Activated naive CD4-positive, alpha-beta T cell (primary cell): Measurements from ENCODE around the gene PDE9A.
A peak's percentile ranks its signal among the peaks of the same experiment; 100 is the strongest.
"Not testable (repeated sequence)": the region's sequence is repeated elsewhere in the genome, so short reads cannot be mapped to it uniquely, and the experiment has no call there.

ENCODE experiments used
- DNase-seq, 4 experiments: peaks; one replicate each; lab custom pipeline; 2025; lab: John Stamatoyannopoulos, UW

The PDE9A gene

DNA sequence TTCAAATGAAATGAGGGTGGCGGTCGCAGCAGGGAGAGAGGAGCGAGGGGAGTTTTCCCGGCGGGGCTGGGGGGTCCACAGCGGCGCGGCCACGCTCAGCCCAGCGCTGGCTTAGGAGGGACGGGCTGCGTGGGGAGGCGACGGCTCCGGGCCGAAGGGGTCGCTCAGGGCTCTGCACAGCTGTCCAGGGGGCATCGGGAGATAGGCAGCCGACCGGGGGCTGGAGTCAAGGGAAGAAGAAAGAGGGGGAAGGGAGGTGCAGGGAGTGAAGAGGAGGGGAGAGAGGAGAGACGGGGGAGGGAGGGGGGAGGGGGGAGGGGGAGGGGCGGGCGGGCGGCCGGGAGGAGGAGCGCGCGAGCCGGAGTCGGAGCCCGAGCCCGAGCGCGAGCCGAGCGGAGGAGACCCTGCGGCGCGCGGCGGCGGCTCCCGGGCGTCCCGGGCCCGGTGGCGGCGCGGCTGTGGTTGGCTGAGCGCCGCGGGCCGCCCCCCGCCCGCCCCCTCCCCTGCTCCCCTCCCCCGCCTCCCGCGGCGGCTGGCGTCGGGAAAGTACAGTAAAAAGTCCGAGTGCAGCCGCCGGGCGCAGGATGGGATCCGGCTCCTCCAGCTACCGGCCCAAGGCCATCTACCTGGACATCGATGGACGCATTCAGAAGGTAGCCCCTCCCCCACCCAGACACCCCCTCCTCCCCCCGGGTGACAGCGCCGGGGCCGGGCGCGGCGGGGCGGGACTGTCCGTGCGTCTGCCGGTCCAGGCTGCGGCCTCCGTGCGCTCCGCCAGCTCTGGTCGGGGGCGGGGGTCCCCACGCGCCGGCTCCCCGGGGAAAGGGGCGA, at the start of gene PDE9A:
PDE9A (plus strand) TSS at position 391 of the 831 bp plus-strand sequence; CDS start at position 585, 194 bp downstream.
- DNase-seq = peak in 2 of 4 experiments; percentile 13 to 43

DNA sequence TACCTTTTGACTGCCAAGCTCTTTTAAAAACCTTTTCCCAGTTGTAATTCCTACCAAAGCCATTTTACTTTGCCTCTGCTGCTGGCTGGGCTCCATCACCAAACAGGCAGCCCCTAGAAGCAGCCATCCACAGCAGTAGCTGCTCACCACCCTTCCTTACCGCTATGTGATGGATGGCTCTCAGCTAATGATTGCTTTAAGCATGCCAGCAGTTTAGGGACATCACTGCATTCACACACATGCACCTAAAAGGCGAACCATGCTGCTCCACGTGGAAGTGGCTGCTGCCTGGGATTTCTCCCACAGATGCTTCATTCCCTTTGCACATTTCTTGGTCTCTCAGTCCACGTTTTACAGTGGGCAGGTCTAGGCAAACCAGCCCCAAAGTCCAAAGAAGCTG, 46.3 kb upstream of the PDE9A start:
- no peak for DNase-seq

DNA sequence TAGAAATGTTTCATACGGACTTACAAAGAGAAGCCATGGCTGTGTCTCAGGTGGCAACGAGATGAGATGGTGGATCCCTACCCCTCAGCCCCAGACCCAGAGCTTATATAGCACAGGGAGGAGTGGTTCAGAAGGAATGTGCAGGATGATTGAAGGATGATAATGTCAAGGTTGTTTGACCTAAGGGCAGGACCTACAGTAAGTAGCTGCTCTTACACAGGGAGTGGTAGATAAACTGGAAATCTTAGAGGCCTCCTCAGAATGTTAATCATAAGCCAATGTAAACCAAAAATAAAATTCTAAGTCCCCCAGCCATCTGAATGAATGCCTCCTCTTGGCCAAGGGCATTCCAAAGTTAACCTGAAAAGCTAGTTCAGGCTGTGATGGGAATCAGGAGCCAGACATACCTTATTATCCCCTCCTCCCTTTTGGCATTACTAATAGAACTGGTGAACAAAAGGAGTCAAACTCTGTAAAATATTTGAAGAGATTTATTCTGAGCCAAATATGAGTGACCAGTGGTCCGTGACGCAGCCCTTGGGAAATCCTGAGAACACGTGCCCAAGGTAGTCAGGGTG, 45.8 kb upstream of the PDE9A start:
- DNase-seq = no peak

DNA sequence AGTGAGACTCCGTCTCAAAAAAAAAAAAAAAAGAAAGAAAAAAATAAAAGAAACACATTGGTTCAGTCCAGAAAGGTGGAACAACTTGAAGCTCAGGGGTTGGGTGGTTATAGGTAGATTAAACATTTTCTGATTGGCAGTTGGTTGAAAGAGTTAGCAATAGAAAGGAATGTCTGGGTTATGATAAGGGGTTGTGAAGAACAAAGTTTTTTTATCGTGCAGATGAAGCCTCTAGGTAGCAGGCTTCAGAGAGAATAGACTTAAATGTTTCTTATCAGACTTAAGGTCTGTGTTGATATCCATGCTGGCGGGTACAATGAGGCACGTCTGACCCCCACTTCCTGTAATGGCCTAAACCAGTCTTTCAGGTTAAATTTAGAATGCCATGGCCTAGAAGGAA, 45.0 kb upstream of the PDE9A start:
- DNase-seq = no peak

DNA sequence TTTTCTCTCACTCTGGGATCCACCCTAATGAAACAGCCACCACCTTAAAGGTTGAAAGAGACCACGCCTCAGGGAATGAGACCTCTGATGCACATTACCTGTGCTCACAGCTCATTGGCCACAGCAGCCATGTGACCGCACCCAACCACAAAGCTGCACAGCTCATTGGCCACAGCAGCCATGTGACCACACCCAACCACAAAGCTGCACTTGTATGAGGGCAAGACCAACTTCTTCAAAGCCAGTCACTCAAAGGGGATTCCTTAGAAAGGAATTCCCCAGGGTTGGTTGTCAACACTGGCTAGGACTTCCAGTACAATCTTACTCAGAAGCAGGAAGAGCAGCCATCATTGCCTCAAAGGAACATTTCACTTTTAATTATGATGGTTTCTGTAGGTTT, 43.6 kb upstream of the PDE9A start:
- DNase-seq = no peak

DNA sequence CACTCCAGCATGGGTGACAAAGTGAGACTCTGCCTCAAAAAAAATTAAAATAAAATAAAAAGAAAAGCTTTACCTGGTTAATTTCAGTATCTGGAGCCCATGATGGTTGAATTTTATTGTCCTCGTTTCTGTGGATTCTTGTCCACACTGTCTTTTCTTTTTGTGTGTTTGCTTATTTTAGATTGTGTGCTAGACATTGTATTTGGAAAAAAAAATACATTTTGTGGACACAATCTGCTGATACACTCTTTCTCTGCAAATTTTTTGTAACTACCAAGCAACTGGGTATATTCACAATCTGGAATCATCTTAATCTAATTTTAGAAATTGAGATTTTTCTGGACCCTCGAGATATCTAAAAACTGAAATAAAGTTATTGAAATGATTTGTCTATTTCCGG, 41.6 kb upstream of the PDE9A start:
- DNase-seq = no peak

DNA sequence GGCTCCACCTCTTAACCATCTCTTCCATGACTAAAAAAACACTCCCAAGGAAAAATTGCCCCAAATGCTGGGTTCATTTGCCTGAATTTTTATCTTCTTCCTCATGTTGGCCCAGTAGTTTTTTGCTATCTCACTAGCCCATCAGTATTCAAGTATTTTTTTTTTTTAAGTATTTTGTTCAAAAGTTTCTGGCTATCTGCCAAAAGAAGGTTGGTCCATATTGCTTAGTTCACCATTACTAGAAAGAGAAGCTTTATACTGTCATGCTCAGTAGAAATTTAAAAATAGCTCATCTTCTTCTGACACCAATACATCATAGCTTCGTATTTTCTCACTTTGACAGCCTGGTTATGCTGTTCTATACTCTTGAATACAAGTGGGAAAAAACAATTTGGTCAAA, 41.0 kb upstream of the PDE9A start:
- no peak for DNase-seq

DNA sequence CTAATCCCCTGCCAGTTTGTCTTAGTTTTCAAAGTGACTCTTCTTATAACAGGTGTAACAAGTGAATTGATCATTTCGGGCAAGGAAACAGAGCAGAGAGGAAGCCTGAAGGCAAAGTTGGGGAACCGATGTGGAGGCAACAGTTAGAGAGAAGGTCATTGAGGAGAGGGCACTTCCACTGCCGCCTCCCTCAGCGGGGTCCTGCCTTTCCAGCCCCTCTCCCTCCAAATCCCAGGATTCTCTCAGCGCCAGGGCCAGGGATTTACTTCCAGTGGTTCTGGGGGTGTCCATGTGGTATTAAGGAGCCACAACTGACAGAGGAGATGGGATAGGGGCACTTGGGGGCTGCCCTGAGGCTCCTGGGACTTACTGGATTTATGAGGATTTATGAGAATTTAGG, 39.7 kb upstream of the PDE9A start:
- no peak for DNase-seq

DNA sequence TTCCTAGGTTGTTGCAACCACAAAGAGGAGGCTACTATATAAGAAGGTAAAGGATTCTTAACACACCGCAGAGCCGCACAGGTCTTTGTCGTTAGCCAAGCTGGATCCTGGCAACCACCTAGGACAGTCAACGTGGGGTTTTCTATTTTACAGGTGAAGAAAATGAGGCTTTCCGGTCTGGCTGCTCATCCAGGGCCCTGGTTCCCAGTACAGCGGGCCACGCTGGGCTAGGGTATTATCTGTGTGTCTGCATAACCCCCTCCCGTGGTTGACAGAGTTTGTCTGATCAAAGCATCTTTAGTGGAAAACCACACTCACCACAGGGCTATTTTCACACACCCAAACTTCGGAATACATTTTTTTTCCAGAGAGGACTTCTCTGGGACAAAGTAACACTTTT, 39.0 kb upstream of the PDE9A start:
- DNase-seq = no peak

DNA sequence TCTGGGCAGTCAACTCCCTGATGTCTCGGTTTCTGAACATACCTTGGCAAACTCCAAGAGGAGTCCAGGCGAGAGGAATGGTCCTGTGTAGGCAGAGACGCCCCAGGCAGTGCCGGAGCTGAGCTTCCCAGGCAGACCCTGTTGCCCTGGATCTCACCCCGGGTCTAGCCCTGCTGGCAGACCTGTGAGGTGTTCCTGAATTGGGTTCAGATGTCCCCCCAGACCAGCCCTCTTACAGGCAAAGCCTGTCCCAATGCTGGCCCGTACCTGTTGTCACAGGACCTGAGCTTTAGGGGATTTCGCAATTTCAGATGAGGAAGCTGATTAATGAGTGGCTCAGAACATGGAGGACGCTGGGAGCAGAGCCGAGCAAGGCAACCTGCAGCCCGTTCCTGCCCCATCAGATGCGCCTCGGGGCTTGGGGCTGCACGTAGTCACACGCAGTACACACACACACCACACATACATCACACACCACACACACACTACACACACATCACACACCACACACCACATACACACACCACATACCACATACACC, 38.5 kb upstream of the PDE9A start:
- peak in 2 of 4 experiments; percentile 29 to 34 for DNase-seq

DNA sequence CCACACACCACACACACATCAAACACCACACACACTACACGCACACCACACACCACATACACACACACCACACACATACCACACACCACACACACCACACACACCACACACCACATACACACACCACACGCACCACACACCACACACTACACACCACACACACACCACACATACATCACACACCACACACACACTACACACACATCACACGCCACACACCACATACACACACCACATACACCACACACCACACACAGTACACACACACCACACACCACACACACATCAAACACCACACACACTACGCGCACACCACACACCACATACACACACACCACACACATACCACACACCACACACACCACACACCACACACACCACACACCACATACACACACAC, 38.0 kb upstream of the PDE9A start:
- DNase-seq = not testable (repeated sequence)

DNA sequence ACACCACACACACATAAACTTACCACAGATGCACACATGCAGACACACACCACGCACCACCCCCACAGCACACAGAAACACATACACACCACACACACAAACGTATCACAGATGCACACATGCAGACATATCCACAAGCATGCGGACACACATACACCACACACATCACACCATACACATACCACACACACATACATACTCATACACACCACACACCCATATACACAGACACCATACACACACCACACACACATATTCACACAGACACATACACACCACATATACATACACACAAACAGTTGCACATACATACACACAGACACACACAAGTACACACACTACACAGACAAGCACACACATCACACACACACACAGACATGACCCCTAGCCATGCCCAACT, 37.5 kb upstream of the PDE9A start:
- no peak for DNase-seq

DNA sequence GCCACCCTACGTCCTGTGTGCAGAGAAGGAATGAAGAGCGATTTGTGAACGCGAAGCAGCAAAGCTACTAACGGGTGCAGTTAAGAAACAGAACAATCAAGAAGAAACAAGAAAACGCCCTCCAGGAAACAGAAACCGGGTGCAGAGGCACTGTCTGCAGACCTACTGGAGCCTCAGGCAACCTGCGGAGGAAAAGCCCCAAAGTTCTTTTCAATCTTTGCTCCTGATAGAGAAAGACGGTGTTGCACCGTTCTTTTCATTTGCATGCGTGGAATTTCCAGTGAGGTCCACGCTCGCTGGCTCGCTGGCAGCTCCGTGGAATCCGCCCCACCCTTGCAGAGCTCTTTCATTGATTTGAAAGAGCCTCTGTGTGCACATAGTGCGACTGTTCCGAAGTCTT, 37.0 kb upstream of the PDE9A start:
- peak in 1 of 4 experiments; percentile 11 for DNase-seq

DNA sequence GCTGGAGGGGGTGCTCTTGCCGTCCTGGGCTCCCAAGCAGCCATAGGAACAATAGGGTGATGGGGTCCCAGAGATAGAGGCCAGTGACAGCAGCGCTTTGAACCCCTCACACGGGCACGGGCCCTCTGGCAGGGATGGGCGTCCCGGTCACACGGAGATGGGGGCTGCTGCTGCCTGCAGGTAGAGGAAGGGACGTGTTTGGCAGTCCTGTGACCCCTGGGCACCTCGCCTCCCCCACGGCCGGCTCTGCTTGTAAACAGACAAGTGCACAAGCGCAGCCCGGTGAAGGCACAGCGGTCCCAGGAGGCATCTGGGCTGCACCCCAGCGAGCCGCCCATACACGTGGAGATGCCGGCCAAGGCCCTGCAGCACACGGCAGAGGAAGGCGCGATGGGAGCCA, 36.5 kb upstream of the PDE9A start:
- DNase-seq = no peak

DNA sequence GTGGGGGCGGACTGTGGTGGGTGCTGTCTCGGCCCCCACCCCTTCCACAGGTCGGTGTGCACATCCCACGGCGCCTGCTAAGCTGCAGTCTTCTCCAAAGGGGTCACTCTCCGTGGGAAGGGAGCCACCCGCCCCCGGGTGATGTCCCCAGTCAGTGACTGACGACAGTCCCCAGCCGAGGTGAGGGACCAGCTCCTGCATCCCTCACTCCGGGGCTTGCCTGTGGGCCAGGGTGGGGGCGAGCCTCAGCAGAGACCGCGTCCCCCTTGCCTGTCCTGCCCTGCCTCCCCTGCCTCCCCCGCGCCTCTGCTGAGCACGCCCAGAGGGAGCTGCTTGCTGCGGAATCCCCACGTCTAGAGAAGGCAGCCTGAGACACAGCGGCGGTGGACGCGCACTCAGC, 35.9 kb upstream of the PDE9A start:
- DNase-seq = no peak

DNA sequence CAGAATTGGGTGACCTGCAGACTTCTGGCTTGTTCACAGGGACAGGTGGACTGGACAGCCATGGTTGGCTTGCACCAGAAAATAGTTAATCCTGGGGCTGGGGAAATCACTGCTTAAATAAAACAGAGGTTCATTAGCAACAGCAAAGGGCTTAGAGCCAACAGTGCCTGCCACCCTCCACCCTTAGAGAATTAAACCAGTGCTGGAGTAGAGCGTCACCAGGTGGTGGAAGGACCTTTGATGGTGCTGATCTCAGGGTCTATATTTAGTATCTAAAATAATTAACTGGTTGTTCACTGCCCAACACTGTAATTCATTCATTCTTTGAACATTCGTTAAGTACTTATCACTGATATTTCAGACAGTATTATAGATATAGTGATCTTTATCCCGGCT, 34.7 kb upstream of the PDE9A start:
- no peak for DNase-seq

DNA sequence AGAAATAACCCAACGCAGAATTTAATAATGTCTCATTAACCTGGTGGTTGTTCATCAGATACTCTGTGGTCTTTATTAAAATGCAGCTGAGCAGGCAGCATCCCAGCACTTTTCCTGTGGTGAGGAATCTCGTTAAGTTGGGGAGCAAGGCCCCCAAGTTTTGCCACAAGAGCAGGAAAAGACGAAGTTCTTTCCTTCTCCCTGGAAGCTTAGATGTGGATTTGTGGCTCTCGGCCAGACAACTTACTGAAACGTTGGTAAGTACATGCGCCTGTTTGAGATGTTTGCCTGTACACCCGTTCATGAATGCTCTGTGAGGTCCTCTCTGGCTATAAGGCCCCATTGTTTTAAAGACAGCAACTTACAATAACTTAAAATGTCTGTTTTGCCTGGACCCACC, 34.3 kb upstream of the PDE9A start:
- DNase-seq = no peak

DNA sequence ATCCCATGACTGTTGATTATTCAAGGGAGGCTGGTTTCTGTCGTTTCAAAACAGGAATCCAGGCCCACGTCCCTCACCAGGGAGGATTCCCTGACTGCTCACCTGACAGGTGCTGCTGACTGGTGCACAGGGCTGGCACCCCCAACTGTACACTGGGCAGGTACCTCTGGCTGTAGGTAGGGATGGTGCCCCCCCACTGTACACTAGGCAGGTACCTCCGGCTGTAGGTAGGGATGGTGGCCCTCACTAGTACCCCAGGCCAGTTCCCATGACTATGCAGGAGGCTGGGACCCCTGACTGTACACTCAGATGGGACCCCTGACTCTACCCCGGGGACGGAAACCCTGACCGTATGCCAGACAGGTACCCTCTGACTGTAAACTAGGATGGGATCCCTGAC, 33.6 kb upstream of the PDE9A start:
- DNase-seq = no peak

DNA sequence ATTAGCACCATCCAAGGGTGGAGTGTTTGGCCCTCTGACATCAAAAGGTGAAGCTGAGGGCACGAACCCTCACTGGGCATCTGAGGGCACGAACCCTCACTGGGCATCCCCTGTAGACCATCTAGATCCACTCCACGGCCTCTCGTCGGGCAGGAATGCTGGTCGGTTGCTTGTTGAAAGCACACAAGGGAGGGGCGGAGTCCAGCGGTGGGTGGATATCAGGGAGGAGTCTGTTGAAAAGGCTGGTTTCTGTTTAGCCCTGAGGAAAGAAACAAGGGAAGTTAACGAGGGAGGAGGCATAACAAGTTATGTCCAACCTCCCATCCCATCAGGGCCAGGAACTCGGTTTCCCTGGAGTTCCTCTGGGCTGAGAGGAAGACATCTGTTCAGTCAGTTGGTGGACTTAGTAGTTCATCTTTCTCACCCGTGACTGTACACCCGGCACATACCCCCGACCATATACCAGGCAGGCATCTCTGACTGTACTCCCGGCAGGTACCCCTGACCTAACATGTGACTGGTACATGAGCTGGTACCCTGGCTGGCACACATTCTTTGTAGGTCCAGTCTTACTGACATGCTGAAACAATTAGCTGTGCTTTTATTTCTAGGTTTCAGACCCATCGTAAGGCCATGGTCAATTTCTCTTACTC, 32.1 kb upstream of the PDE9A start:
- DNase-seq = no peak

DNA sequence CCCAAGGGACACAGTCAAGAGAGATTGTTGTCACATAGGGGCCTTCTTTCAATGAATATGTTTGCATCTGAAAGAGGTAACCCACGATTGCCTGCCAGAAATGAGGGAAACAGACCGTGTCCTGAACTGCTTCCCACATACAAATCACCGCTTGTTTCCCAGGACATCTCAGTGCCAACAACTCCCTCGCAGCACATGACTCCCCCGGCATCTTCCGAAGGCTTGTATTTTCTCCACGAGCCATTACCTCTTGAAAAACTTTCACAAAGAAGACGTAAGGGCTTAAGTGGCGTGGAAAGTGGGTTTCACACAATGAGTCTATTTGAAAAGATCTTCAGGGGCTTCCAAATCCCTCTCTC, 31.6 kb upstream of the PDE9A start:
- no peak for DNase-seq

DNA sequence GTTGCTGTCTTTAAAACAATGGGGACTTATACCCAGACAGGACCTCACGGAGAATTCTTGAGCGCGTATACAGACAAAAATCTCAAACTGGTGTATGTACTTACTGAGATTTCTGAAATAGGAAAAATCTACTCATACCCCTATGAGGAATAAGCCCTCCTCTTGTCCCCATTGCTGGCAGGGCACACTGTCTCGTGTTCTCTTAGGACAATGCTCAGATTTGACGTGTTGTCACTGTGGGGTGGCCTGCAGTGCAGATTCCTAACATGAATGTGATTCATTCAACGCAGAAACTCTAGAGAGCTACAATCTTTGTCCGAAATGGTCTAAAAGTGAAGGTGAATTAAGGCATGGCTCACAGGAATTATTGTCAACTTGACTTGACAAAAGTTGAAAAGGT, 31.1 kb upstream of the PDE9A start:
- no peak for DNase-seq

DNA sequence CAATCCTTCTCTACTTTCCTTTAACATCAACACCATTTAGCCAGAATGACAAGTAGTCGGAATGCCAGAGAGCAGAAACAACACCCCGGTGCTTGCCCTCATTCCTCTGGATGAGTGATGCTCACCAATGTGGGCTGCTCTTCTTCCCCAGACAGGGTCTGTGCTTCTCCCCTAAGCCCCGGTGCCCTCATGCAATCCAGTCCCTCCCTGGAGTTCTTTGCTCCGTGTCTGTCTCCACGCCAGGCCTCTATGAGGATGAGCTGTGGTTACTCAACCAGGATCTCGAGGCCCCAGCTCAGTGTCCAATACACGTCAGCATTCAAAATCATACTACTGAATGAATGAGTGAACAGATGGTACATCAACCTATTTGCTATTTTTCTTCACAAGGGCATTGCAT, 29.7 kb upstream of the PDE9A start:
- no peak for DNase-seq

DNA sequence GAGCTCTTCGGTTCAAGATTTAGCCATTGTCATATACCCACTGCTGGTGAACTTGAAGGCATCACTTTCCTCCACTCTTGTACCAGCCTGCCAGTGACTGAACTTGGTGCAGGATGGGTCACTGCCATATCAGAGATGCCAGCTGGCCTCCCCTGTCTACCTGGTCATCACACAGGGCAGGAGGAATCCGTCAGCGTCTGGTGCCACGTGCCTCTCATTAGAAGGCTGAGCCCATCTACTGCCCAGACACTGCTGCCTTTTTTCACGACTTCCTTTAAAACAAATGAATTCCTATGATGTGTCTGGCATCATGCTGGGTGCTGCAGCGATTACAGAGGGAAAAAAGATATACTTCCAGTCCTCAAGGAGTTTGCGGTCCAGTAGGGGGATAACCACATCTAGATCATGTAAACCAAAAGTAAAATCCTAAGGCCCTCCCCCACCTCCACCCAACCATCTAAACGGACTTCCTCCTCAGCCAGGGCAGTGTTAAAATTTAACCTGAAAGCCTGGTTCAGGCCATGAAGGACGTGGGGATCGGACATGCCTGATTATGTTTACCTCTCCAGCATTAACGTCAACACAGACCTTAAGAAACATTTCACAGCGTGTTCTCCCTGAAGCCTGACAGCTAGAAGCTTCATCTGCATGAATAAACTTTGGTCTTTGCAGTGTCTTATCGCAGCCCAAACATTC, 29.2 kb upstream of the PDE9A start:
- DNase-seq = no peak
